Testis (tissue), 2 donors: Measurements from ENCODE around the gene RARRES2.

Experiments
- POLR2A ChIP-seq: fragments of 450-650 bp; IDR thresholded peaks from one replicate; pipeline ENCODE4 v1.6.1; 2017; ENCODE audit warnings: antibody characterized with exemption, mild to moderate bottlenecking, moderate library complexity
- TF ChIP-seq, protein P1 (sequence below), 3 experiments: fragments of 450-650 bp in 2 of 3; fragments of 200-600 bp in 1 of 3; sonication (generic) in 1 of 3; IDR thresholded peaks; one replicate each; pipeline ENCODE4 v1.5.1; 2016 to 2019; ENCODE audit warnings: antibody characterized with exemption in 3 of 3, mild to moderate bottlenecking in 2 of 3, moderate library complexity in 1 of 3

- TF ChIP-seq POLR2A: no peak
- TF ChIP-seq, protein P1, sequence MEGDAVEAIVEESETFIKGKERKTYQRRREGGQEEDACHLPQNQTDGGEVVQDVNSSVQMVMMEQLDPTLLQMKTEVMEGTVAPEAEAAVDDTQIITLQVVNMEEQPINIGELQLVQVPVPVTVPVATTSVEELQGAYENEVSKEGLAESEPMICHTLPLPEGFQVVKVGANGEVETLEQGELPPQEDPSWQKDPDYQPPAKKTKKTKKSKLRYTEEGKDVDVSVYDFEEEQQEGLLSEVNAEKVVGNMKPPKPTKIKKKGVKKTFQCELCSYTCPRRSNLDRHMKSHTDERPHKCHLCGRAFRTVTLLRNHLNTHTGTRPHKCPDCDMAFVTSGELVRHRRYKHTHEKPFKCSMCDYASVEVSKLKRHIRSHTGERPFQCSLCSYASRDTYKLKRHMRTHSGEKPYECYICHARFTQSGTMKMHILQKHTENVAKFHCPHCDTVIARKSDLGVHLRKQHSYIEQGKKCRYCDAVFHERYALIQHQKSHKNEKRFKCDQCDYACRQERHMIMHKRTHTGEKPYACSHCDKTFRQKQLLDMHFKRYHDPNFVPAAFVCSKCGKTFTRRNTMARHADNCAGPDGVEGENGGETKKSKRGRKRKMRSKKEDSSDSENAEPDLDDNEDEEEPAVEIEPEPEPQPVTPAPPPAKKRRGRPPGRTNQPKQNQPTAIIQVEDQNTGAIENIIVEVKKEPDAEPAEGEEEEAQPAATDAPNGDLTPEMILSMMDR (IDR thresholded peaks at IDR 0.05): no peak
These were observed 46.9 kb upstream of the RARRES2 start for GRCh38 chr7:150388306-150388705.
